Activated CD4-positive, alpha-beta T cell treated with anti-CD3 and anti-CD28 coated beads for 24 hours (primary cell): ENCODE results near the gene ZNF471.

Experiments
- DNase-seq, 2 donors: peaks; one replicate each; pipeline ENCODE4 v3.0.0-alpha.2; 2020; ENCODE audit warnings: low read depth in 2 of 2

ZNF471 gene

DNA sequence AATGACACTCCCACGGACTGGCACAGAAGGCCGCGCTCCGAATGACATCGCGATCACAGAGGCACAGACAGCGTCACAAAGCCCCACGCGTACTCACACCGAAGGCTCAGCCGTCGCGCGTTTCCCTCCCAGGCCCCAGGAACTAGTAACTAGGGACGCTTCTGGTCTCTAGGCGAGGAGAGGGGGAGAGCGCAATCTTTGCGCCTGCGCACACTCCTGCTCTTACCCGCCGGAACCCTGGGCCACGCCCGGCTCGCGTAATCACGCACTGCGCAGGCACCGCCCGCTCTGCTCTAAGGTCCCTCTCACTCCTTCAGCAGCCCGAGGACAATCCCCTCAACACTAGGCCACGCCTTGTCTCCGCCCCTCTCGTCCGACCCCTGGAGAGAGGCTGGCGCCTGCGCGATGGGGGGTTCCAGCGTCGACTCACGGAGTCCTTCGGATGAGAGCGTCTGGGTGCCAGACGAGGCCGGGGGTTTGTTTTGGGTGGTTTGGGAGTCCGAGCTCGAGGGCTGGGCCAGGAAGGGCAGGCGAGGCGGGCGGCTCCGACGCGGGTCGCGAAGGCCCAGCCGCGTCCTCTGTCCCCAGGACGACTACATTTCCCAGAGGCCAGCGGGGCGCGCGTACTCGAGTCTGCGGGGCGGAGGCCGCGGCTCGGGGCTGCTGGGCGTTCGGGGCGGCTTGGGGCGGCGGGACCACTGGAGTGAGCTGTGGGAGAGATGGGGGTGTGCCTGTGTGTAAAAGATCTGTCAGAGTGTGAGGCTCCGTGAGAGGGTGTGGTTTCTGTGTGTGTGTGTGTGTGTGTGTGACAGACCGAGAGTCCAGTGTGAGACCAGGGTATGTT is at the start of gene ZNF471:
Gene ZNF471, plus strand, starts transcription at position 410 of the 844 bp plus-strand sequence. CDS start 3,717 bp downstream, outside the sequence.
- DNase-seq, result peak; percentile 63 to 73

DNA sequence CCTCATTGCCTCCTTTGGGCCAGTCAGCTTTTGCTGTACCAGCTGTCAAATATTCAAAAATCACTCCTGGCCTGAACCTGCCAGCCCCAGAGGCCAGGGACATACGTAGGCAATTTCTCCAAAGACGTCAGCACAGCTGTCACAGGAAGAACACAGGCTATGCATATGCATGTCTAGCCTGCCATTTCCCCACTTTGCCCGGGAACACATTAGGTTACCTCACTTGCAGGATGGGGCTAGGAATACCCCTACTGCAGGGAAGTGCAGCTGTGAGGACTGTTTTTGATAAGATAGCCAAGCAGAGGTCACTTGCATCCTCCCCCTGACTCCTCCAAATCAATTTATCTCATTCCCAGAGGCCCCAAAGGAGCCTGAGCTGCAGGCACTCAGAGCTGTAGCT is 33.3 kb upstream of the ZNF471 start:
- DNase-seq, result no peak

DNA sequence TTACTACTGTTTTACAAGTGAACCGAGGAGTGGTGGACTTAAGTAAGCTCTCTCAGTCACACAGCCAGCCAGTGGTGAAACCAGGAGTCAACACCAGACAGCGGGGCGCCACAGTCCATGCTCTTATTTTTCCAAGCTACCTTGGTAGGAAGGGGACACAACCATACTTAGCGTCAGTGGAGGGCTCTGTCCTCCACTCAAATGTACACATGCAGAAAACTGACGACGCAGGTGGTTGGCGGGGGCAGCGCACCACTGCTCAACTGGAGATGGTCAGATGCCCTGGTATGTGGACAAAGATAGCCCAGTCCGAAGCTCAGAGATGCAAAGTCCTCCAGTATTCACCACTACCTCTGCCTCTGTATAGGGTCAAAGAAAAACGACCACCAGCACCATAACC is 31.6 kb upstream of the ZNF471 start:
- no peak for DNase-seq

DNA sequence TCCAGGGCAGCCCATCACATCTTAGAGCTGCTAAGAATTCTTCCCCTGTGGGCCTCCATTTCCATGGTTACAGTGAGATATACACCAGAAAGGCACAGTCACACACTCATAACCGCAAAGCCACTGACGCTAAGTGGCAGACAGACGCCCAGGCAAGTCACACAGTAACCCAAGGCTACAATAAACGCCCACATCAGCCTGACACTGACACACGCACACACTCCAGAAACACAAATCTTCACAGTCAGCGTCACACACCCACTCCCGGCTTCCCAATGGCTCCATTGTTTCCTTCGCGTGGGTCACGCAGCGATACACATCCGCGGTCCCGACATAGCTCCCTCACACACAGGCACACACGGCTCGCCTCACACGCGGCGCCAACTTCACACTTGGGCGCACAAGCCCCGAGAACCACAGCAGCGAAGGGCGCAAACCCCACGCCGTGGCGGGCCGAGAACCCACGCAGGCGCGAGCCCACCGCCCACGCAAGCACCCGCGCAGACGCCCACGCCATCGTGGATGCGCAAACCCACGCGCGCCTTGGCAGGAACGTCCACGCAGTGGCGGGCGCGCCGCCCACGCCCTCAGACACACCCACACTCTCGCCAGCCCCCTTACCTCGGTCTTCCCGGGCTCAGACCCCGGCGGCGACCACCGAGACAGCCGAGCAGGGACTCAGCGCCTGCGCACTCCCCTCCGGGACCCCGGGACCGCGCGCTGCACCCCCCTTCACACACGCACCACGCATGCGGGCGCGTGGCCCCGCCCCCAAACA is 30.8 kb upstream of the ZNF471 start, which contains the start of gene ZNF667:
Gene ZNF667, minus strand, starts transcription at position 695 of the 778 bp plus-strand sequence. CDS start 14,975 bp downstream, outside the sequence.
- peak in 1 of 2 donors; percentile 6 for DNase-seq

DNA sequence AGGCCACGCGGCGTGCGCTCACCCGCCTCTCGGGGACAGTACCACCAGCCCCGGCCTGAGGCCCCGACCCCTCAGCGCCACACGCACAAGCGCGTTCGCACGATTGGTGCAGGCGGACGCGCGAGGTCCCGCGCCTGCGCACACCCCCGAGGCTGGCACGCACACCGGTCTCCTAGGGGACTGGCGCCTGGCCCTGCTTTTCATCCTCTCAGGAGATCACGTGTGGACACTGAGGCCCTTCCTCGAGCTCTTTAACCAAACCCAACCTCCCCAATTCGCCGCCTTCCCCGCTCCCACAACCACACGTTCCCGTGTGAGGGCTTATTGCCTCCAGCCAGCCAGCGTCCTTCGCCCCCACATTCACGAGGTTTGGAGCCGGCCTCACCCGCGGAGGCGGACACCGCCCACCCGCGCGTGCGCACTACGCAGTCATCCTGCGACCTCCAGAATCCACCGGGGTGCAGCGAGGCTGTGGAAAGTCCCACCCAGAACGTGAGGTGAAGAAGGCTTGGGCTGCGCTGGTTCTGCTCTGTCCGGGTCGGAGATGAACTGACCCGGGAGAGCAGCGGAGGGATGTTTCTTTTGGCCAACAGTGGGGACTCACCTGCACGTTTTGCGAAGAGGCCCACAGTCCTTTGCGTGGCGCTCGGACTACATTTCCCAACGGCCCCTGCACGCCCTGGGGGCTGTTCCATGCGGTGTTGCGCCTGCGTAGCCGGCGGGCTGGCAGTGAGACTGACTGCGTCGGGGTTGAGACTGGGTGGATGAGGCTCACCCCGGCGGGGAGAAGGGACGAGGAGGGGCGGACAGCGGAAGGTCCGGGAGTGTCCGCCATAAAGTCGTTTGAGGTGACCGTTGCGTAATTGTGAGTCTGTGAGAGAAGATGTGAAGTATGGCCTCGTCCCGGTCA is 30.0 kb upstream of the ZNF471 start:
- DNase-seq, result peak in 1 of 2 donors; percentile 25

DNA sequence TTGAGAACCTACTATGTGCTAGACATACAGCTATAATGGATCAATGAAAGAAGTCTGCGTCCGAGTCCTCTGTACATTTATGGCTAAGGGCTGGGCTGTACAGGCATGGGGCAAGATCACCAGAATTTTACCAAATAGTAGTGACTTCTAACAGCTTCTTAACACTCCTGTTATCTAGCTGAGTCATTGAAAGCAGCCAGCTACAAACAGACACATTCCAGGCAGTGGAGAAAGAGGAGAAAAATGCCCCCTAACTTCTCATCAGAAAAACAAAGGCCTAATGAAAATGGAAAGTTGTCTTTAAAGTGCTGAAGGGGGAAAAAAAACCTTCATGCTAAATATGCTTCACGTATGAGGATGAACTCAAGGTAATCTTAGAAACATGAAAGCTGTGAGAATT is 16.3 kb upstream of the ZNF471 start:
- no peak for DNase-seq

DNA sequence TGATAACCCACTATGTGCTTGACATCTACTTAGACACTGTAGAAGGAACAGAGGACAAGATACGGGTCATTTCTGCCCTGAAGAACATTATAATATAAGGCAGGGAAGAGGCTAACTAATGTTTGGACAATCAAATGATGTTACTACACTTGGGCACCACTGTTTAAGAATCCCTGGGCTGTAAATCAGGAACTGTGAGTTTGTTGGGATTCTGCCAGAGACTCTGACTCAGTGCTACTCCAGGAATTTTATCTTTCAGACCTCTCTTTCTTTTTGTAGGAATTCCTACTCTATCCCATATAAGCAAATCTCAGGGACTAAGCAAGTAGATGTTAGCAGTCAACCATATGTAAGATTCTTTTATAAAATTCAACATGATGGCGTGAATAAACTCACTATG is 3.1 kb upstream of the ZNF471 start:
- no peak for DNase-seq

DNA sequence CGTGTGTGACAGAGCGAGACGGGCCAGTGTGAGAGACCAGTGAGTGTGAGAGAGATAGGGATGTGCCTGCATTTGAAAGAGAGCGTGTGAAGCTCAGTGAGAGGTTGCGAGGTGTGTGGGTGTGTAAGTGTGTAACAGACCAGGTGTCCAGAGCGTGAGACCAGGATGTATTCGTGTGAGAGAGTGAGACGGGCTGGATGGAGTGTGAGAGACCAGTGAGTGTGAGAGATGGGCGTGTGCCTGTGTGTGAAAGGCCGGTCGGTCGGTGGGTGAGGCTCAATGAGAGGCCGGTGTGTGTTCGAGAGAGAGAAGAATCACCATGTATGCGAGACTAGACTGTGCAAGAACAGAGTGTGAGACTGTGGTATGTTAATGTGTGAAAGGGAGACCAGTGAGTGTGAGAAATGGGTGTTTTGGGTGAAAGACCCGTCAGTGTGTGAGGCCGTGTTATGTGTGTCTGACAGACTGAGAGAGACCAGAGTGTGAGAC is 679 bp downstream of the ZNF471 start:
- no peak for DNase-seq

DNA sequence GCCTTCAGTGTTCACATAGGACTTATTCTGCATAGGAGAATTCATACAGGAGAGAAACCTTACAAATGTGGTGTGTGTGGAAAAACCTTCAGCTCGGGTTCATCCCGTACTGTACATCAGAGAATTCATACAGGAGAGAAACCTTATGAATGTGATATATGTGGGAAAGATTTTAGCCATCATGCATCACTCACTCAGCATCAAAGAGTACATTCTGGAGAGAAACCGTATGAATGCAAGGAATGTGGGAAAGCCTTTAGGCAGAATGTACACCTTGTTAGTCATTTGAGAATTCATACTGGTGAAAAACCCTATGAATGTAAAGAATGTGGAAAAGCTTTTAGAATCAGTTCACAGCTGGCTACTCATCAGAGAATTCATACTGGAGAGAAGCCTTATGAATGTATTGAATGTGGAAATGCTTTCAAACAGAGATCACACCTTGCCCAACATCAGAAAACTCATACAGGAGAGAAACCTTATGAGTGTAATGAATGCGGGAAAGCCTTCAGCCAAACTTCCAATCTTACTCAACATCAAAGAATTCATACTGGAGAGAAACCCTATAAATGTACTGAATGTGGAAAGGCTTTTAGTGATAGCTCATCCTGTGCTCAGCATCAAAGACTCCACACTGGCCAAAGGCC is 17.7 kb downstream of the ZNF471 start:
- DNase-seq, result no peak

DNA sequence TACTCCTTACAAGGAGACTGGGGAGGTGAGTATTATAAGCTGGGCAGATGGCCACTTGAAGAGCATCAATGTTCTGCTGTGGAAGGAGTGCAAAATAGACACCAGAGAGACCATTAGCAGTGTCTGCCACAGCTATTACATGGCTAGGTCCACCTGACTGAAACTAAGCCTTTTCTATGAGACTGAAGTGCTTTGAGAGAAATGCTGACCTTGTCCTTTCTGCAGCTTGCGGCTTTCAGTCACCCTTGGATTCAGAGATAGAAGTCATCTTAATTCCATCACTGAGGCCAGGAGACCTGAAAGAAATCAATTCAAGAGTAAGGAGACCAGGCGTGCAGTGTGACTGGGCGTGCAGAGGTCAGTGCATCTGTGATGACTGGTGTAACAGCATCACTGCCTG is 29.8 kb downstream of the ZNF471 start:
- DNase-seq, result no peak

DNA sequence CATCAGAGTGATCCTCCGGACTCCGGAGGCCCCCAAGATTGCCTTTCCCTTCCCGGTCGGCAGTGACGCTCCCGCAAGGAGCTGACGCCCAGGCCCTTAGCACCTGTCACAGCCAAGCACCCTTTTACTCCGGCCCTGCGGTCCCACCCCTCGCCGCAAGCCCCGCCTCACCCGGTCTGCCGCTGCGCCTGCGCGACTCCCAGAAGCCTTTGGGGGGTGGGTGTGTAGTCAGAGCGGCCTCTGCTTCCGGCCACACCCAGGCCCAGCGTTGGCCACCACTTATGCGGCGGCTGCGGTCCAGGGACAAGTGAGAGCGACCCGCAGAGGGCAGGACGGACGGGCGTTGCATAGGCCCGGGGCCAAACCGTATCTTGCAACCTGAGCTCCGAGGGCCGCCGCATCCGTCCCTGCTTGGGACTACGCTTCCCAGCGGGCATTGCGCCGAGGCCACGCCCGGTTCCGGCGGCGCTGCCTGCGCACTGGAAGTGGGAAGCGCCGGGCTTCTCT is 30.7 kb downstream of the ZNF471 start:
- peak; percentile 71 to 83 for DNase-seq

DNA sequence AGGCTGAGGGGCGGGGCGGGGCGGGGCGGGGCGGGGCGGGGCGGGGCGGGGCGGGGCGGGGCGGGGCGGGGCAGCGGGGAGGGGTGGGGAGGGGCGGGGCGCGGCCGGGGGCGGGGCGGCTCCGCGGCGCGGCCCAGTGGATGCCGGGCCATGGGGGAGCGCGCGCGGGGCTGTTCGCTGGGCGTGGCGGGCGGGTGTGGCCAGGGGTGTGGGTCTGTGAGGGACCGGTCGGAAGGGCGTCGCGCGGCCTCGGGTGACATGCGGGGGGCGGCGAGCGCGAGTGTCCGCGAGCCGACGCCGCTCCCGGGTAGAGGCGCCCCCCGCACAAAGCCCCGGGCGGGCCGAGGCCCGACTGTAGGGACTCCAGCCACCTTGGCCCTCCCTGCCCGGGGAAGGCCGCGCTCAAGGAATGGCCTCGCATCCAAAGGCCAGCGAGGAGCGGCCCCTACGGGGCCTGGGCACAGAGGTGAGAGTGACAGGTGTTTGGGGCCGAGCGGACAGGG is 31.2 kb downstream of the ZNF471 start, which contains the start of gene ZFP28:
Gene ZFP28, plus strand, starts transcription at position 188 of the 503 bp plus-strand sequence. Its CDS starts 71 bp downstream, at position 259.
- DNase-seq, result peak; percentile 55 to 56

DNA sequence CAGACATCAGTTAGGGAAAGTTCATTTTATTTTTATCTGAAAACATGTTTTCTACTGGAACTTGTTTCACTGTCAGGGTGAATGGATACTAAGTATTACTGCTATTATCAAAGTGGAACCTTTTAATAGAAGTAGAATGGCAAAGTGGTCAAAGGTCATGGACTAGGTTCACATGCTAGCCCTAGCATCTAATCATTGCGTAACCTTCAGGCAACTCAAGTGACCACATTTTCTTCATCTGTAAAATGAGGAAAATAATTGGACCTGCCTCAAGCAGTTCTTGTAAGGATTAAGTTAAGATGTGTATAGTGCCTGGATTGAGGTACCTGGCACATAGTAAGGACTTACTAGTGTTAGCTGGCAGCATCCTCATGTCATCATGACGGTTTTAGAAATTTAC is 36.1 kb downstream of the ZNF471 start:
- no peak for DNase-seq

DNA sequence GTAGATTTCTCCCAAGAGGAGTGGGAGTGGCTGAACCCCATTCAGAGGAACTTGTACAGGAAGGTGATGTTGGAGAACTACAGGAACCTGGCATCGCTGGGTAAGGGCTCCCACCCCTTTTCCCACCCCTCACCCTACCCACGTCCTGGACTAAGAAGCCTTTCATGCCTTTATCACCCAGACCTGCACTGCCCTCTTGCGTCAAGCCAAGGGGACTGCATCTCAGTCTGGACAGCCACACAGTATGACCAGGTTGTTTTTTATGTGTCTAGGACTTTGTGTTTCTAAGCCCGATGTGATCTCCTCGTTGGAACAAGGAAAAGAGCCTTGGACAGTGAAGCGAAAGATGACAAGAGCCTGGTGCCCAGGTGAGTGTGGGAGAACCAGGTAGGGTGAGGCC is 39.9 kb downstream of the ZNF471 start:
- no peak for DNase-seq

DNA sequence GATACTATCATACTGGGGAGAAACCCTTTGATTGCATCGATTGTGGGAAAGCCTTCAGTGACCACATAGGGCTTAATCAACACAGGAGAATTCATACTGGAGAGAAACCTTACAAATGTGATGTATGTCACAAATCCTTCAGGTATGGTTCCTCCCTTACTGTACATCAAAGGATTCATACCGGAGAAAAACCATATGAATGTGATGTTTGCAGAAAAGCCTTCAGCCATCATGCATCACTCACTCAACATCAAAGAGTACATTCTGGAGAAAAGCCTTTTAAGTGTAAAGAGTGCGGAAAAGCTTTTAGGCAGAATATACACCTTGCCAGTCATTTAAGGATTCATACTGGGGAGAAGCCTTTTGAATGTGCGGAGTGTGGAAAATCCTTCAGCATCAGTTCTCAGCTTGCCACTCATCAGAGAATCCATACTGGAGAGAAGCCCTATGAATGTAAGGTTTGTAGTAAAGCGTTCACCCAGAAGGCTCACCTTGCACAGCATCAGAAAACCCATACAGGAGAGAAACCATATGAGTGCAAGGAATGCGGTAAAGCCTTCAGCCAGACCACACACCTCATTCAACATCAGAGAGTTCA is 46.7 kb downstream of the ZNF471 start:
- DNase-seq, result no peak

DNA sequence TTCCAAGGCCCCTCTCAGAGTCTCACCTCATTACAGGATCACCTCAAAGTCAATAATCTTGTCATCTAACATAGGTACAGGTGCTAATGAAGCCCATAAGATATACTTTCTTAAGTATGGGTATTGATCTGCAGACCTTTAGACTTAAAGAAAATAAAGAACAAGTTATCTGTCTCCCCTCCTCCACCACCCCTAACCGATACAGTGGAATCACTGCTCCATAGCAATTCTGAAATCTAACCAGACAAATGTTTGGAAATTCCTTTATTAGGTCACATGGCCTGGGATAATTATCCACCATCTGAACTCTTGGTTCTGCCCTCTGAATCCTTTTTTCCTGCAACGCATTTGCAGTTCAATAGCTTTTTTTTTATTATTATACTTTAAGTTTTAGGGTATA is 55.1 kb downstream of the ZNF471 start:
- no peak for DNase-seq

DNA sequence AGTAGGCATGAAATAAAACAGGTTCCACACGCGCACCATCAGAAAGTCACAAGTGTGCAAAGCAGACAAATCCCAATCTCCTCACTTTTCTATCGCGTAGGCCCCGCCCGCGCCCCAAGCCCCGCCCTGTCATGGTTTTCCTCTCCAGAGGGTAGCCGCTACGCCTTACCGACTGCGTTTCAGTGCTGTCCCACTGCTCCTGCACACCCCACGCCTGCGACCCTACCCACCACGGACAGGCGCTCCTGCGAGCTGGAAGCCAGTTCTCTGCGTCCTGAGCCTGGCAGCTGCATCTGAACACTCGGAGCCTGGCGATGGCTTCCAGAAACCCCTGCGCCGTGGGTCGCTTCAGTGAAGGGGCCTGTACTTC is 59.2 kb downstream of the ZNF471 start:
- peak; percentile 21 to 26 for DNase-seq

DNA sequence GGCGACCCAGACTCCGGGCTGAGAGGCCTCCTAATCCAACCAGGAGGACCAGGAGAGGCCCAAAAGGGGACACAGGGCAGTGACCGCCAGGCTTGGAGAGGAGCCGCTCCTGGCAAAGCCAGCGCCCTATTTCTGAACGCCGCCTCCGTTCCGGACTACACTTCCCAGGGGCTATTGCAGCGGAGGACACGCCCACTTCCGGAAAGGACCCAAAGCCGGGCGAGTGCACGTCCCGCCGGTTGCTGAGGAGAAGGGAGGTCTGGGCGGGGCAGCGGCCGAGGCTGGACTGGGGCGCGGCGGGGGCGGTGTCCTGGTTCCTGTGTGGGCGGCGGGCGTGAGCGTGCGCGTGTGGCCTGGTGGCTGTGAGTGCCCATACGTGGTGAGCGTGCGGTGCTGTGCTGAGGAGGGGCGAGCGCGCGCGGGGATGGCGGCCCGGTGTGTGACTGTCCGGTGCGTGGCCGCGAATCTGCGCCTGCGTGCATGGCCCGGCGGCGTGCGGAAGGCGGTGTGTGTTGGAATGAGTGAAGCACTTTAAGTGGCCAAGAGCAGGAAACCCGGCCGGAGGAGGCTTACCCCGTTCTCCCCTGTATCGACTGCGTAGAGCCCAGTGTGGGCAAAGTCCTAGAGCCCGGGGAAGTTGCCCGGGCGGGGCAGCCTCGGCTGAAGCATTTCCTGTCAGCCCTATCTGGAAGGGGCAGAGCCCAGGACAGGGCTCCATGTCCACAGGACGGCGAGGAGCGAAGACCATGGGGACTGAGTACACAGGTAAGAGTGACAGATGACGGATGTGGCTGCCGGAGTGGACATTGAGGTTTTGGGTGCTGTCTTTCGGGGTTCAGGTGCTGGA is 59.8 kb downstream of the ZNF471 start, which contains the start of gene ZNF470:
Gene ZNF470, plus strand, starts transcription at position 195 of the 847 bp plus-strand sequence. CDS start 2,844 bp downstream, outside the sequence.
- peak; percentile 80 to 82 for DNase-seq

DNA sequence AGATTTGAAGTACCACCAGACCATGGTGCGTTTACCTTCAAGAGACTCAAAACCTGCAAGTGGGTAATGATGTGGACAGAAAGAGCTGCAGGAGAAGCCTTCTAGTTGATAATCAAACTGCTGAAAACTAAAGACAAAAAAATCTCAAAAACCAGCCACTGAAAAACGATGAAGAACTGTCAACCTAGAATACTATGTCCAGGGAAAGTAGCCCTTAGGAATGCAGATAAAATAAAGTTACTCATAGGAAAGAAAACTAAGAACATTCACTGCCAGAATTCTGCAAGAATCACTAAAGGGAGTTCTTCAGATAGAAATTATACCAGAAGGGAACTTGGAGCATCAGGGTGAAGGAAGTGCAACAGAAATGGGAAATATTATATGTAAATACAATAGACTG is 64.9 kb downstream of the ZNF471 start:
- no peak for DNase-seq
